Muscle of leg (tissue), 11 donors: ENCODE measurements around the gene CBX1. TPM values are rescaled to one million over a fixed set of nuclear protein-coding genes. Genes with fewer than 3 reads are reported as not detected.

Experiments
- DNase-seq: peaks from one replicate; pipeline ENCODE4 v3.0.0; 2013
- H3K27ac ChIP-seq: one replicate; pipeline ENCODE4 v1.5.1; 2013; ENCODE audit warnings: mild to moderate bottlenecking, low read length, control low read depth
- H3K27me3 ChIP-seq: one replicate; pipeline ENCODE4 v1.6.1; 2013; ENCODE audit warnings: low read length; ENCODE audit not compliant: control insufficient read depth, insufficient read depth
- H3K36me3 ChIP-seq: one replicate; pipeline ENCODE4 v1.6.1; 2013; ENCODE audit warnings: low read length; ENCODE audit not compliant: control insufficient read depth, insufficient read depth
- H3K4me1 ChIP-seq: one replicate; pipeline ENCODE4 v1.6.1; 2013; ENCODE audit warnings: low read length; ENCODE audit not compliant: control insufficient read depth, insufficient read depth
- H3K4me3 ChIP-seq: one replicate; pipeline ENCODE4 v1.5.1; 2013; ENCODE audit warnings: low read length, control low read depth
- H3K9me3 ChIP-seq: replicated peaks from 2 replicates; pipeline ENCODE4 v1.6.1; 2013; ENCODE audit warnings: low read depth, low read length; ENCODE audit not compliant: control insufficient read depth
- WGBS: methylation state at CpG from one replicate; pipeline ENCODE4 v1.1.5; 2013; ENCODE audit warnings: missing lambda C conversion rate; ENCODE audit not compliant: insufficient coverage; 5-methylcytosine and 5-hydroxymethylcytosine counted together
- polyA plus RNA-seq, 8 donors: library from polyadenylated mRNA; unstranded; fragments of 120-200 nt; gene quantifications; one replicate each; pipeline versions ENCODE4 v1.2.1 to v1.2.3, GENCODE V29; 2013; ENCODE audit warnings: inconsistent platforms in 1 of 8, low replicate concordance in 1 of 8; ENCODE audit not compliant: insufficient read length in 8 of 8, insufficient read depth in 1 of 8
- total RNA-seq: library from RNA; stranded (reverse); fragments of 120-200 nt; gene quantifications from one replicate; pipeline ENCODE4 v1.2.4, GENCODE V29; 2013

Gene CBX1
- total and polyA plus RNA-seq, 9 donors: 54.0 to 118 (median 87.4) TPM

GRCh38 chr17:48030531-48030930 lies 70.7 kb downstream of the CBX1 start:
- no peak overlapping the region for H3K4me3 ChIP-seq
- peaks cover 22% of the 10 kb centered on the region for H3K4me1 ChIP-seq
- peak; percentile 81 for DNase-seq
- H3K27ac ChIP-seq: peak overlapping the region; percentile 51
- H3K27me3 ChIP-seq: no peaks in the 10 kb centered on the region
- peaks cover 28% of the 10 kb centered on the region for H3K36me3 ChIP-seq
- WGBS: 24% methylated on average over 4 of the region's 5 CpGs
- H3K9me3 ChIP-seq: no peaks in the 10 kb centered on the region

DNA sequence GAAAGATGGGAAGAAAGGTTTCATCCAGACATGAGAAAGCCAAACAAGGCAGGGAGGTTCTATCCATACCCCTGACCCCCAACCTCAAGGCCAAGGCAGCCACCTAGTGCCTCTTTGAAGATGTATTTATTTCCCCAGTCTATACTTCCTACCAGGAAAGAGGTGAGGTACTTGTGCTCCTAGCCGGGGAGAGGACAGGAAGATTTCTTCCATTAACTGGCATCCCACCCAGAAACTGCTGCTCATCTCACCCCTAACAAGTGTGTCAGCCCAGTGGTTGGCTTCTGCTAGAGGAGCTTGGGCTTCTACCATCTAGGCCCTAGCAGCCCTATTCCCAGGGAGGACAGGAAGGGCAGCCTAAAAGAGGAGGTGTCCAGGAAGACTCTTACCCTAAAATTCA lies 72.5 kb downstream of the CBX1 start:
- Histone ChIP-seq H3K9me3 (no peaks in the 10 kb centered on the region), H3K27me3 (peaks cover 11% of the 10 kb centered on the region), H3K27ac (no peak overlapping the region), H3K4me3 (no peak overlapping the region), H3K4me1 (peaks cover 37% of the 10 kb centered on the region), H3K36me3 (peaks cover 26% of the 10 kb centered on the region)
- DNase-seq: no peak
- no CpG with 5 or more reads among the region's 1 CpG for WGBS

- H3K36me3 ChIP-seq: peaks cover 15% of the 10 kb centered on the region
- H3K27me3 ChIP-seq: peaks cover 22% of the 10 kb centered on the region
- peak overlapping the region; percentile 81 for H3K27ac ChIP-seq
- H3K4me1 ChIP-seq: peaks cover 44% of the 10 kb centered on the region
- DNase-seq: no peak
- H3K4me3 ChIP-seq: no peak overlapping the region
- no peaks in the 10 kb centered on the region for H3K9me3 ChIP-seq
- 76% methylated on average over 9 of the region's 12 CpGs for WGBS
Observed at GRCh38 chr17:48027322-48027981, 73.8 kb downstream of the CBX1 start.

GRCh38 chr17:48026502-48027321 lies 74.6 kb downstream of the CBX1 start:
- DNase-seq: peak; percentile 96
- Histone ChIP-seq H3K27ac (peak overlapping the region; percentile 91), H3K9me3 (no peaks in the 10 kb centered on the region), H3K4me1 (peaks cover 44% of the 10 kb centered on the region), H3K4me3 (no peak overlapping the region), H3K27me3 (peaks cover 23% of the 10 kb centered on the region), H3K36me3 (peaks cover 8% of the 10 kb centered on the region)
- WGBS: 18% methylated on average over 16 of the region's 18 CpGs

GRCh38 chr17:48025904-48026501 lies 75.3 kb downstream of the CBX1 start:
- Histone ChIP-seq H3K9me3 (no peaks in the 10 kb centered on the region), H3K27ac (peak overlapping the region; percentile 91), H3K36me3 (peaks cover 6% of the 10 kb centered on the region), H3K4me3 (no peak overlapping the region), H3K27me3 (peaks cover 27% of the 10 kb centered on the region), H3K4me1 (peaks cover 44% of the 10 kb centered on the region)
- 32% methylated on average over 7 of the region's 8 CpGs for WGBS
- DNase-seq: no peak

GRCh38 chr17:48025040-48025903 lies 76.0 kb downstream of the CBX1 start:
- WGBS: 0% methylated on average over 47 of the region's 56 CpGs
- peaks cover 37% of the 10 kb centered on the region for H3K4me1 ChIP-seq
- H3K27me3 ChIP-seq: peaks cover 29% of the 10 kb centered on the region
- H3K4me3 ChIP-seq: peak overlapping the region; percentile 55
- H3K36me3 ChIP-seq: peaks cover 6% of the 10 kb centered on the region
- DNase-seq: peak; percentile 96
- H3K27ac ChIP-seq: peak overlapping the region; percentile 91
- no peaks in the 10 kb centered on the region for H3K9me3 ChIP-seq

- Histone ChIP-seq H3K4me3 (peak overlapping the region; percentile 47), H3K4me1 (peaks cover 37% of the 10 kb centered on the region), H3K9me3 (no peaks in the 10 kb centered on the region), H3K27ac (peak overlapping the region; percentile 31), H3K27me3 (peaks cover 31% of the 10 kb centered on the region), H3K36me3 (peaks cover 6% of the 10 kb centered on the region)
- DNase-seq: peak; percentile 58
- under 1% methylated on average over 29 of the region's 54 CpGs for WGBS
Observed at GRCh38 chr17:48024149-48025039, 76.9 kb downstream of the CBX1 start.

DNA sequence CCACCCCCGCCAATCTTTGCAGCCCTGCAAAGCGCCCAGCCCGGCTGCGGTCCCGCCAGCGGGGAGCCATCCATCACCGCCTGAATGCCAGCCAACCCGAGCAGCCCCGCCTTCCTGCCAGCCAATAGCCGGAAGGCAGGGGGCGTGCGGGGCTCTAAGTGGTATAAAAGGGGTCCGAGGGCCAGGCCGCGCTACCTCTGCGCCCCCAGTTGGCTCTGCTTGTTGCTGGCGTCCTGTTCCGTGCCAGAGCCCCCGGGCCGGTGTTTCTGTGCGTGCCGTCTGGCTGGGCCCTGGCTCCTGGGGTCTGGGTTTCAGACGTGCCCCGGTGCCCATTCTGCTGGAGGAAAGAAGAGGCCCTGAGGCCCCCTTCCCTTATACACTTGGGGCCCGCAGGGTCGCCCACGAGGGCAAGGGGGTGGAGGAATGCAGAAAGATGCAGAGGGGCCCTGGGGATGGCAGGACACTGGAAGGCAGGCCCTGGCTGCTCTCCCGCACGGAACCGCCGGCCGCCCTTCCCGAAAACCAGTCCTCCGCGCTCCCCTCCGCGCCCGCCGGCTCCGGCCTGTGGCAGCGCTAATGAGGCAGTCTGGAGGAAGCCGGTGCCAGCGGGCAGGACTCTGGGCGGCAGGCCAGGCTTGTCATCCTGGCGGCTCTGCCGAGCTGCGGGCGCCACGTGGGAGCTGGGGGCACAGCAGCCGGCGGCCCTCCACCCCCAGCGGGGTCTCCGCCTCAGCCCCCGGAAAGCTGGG lies 77.7 kb downstream of the CBX1 start:
- Histone ChIP-seq H3K27me3 (peaks cover 34% of the 10 kb centered on the region), H3K9me3 (no peaks in the 10 kb centered on the region), H3K27ac (peak overlapping the region; percentile 75), H3K36me3 (no peaks in the 10 kb centered on the region), H3K4me3 (peak overlapping the region; percentile 47), H3K4me1 (peaks cover 37% of the 10 kb centered on the region)
- WGBS: under 1% methylated on average over 51 of the region's 54 CpGs
- DNase-seq: peak; percentile 81
